NCI-H1694 (cell line): ENCODE results near the gene STXBP4.
"Not testable (repeated sequence)": the region's sequence is repeated elsewhere in the genome, so short reads cannot be mapped to it uniquely, and the experiment has no call there.

ENCODE experiments used
- DNase-seq: peaks from one replicate; lab custom pipeline; 2025; lab: John Stamatoyannopoulos, UW

The STXBP4 gene

DNA sequence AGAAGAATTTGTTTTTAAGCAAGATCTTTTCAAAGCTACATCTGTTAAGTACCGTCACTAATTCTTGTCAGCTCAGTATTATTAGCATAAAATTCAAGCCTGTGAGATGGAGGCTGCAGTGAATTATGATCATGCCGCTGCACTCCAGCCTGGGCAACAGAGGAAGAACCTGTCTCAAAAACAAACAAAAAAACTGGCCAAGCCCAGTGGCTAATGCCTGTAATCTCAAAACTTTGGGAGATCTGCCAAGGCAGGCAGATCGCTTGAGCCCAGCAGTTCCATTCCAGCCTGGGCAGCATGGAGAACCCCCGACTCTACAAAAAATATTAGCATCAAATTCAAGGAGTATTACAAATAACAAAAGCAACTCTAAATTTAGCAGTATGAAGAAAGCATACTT lies 88.0 kb downstream of the STXBP4 start:
- DNase-seq: peak; percentile 2

DNA sequence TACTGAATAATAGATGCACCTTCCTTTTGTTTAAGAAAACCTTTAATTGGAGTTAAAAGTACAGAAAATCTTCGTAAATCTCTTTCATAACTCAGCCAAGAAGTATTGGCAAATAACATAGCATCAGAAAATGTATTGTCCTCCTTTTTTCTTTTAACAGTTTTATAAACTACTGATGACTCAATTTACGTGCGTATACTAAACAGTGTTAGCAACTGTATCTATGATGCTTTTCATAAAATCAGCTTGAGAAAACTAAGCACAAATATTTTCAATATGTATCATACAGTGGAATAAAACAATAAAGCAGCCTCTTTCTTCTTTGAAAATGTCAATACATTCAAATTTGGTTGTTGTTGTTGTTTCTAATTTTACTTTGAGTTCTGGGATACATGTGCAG lies 88.6 kb downstream of the STXBP4 start:
- no peak for DNase-seq

DNA sequence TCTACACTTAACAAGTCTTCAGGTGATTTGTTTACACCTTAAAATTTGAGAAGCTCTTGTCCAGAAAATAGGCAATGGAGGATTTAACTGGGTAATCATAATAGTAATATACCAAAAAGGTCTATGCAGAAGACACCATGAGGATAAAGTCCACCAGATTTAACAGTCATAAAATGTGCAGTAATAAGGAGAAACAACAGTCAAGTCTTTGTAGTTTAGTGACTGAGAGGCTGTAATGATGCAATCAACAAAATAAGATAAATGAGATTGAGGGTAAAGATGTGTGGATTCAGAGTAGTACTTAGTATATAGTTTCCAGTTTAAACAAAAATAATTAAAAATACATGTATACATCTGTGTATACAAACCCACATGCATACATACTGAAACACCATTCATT lies 91.2 kb downstream of the STXBP4 start:
- DNase-seq: no peak

DNA sequence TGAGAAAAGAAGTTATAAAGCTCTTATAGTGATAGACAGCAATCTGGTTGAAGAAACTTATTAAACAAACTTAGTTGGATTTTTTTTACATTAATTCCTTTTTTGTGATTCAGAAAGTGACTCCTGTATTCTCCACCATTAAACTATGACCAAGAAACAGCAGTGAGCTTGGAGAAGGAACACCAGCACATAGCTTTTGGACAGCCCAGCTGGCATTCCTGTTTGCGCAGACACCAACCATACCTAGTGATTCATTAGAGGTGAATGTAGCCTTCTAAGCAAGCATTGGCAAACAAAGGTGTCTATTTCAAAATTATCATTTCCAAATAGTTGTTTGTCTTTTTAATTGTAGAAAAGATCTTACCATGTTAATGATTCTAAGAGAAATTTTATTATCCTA lies 94.4 kb downstream of the STXBP4 start:
- DNase-seq: no peak

DNA sequence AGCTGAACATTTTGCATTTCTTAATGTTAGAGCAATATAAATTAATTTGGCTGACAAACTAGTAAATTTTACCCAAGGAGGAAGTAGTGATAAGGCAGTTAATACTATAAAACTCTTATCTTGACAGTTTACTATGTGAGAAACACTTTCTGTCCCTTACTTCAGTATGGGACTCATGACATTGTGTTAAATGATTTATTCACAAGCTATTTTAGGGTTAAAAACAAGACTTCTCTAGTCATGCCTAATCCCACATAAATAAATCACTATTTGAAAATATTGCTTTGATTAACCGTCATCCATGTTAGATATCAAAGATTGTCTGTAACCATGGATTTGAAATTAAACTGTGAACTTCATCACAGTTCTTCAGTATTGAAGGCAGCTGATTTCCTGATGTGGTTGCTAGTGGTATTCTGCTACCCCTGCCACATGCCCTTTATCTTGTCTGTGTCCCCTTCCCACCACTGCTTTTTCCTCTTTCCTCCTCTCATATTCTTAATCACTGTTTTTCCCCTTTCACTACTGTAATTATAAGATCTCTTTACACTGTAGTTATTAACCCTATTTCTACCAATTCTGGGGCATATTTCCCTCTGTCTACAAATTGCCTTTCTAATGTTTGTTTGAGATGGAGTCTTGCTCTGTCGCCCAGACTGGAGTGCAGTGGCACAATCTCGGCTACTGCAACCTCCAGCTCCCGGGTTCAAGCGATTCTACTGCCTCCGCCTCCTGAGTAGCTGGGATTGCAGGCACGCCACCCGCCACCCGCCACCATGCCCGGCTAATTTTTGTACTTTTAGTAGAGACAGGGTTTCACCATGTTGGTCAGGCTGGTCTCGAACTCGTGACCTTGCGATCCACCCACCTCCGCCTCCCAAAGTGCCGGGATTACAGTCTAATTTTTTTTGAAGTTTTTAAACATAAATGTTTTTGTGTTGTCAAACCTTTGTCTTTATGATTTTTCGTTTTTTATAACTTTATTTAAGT lies 95.6 kb downstream of the STXBP4 start:
- DNase-seq: no peak

DNA sequence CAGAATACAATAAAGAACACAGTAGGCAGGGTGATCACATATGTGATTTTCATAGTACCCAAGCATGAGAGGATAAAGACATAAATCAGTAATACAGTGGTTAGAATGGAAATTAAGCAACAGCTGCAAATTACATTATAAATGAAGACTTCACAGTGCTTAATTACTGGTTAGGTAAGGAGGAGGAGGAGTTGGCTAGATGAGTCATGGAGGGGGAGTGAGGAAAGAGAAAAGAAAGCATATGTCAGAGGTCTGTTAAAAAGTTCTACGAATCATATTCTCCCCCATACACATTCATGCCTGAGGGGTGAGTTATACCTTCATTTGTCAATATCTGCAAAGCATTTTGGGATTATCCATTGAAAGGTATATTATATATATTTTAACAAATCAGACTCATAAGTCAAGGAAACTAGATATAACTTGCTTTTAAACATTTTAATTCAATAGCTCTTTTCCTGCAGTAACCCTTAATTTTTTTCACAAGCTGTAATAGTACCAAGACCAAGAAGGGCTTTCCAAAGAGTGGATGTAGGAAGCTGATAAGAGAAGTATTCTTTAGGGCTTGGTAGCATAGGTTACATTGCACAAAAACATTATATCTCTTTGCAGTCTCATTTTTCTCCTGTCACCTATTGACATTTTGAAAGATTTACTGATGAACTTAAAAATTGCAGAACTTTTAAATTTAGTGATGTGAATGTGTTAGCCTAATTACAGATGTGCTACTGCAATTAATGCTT lies 99.3 kb downstream of the STXBP4 start:
- no peak for DNase-seq

DNA sequence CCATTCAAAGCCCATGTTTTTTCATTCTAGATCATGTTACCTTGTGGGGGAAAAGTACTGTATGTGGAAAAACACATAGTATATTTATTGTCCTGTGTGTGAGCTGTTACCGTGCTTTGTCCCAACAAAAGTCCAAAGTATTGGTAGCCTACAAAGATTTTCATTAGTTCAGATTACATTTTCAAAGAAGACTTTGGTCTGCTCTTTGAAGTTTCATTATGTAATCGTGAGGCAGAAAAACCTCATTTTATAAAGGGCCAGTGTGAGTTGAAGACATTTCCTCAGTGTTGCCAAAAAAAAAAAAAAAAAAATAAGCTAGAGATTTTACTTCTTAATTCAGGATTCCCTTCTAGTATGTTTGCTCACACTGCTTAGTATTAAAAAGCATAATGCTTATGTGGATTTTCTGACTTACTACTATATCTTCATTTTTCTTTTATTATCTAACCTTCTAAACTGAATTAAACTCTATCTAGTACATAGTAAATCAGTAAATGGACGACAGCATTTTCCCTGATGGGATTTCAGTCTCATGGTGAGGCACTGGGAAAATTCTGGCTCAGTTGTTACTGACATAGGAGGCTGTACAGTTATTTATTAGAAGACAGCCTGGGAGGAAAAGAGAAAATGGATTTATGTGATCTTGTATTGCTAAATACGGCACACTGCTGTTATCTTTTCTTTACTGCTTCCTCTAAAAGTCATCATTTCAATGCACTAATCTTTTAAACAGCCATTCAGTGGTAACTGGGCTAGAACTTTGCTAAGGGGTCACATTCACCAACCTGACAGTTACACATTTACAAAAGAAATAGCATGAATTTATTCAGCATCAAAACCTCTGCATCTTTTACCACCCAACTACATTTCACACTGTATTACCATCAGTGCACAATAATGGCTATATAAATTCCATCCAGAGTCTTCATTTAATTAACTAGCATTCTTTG lies 100.6 kb downstream of the STXBP4 start:
- no peak for DNase-seq

DNA sequence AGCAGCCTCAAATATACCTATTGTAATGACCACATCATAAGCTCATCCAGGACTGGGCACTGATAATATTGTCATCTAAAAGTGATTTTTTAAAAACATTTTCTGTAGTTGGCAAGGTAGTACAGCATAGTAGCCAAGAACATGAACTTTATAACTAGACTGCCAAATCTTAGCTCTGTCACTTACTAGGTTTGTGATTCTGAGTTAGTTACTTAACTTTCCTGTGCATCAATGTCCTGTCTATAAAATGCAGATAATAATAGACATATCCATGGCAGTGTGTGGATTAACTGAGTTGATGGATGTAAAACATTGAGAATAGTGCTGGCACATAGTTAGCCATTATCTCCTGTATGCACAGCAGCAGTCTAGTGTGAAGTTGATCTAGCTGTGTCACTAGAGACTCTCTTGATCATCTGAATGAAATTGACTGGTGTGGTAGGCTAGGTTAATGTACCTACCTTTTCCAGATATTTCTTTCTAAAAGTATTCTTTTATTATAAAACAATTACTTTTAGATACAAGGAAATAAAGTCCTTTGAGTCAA lies 101.5 kb downstream of the STXBP4 start:
- DNase-seq: no peak

DNA sequence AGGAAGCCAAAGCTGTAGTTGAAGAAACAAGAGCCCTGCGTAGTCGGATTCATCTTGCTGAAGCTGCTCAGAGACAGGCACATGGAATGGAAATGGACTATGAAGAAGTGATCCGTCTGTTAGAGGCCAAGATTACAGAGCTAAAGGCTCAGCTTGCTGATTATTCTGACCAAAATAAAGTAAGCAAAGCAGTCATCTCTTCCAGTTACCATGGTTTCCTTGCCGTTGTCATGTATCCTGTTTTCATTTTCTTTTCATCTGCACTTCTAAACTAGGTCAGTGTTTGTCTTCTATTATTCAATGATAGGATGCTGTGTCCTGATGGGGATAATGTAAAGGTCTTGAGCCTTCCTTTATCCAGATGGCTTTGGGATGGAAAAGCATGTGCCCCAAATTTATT lies 104.3 kb downstream of the STXBP4 start:
- DNase-seq: no peak

DNA sequence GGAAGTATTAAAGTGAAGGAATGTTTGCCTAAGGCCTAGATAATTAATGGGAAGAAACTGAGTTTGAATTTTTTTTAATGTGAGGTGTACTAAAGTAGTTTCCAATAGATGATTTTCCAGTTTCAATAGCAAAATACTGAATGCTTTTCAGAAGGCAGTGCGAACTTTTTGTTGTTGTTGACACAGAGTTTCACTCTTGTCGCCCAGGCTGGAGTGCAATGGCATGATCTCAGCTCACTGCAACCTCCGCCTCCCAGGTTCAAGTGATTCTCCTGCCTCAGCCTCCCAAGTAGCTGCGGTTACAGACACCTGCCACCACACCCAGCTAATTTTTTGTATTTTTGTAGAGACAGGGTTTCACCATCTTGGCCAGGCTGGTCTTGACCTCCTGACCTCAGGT lies 104.9 kb downstream of the STXBP4 start:
- not testable (repeated sequence) for DNase-seq

DNA sequence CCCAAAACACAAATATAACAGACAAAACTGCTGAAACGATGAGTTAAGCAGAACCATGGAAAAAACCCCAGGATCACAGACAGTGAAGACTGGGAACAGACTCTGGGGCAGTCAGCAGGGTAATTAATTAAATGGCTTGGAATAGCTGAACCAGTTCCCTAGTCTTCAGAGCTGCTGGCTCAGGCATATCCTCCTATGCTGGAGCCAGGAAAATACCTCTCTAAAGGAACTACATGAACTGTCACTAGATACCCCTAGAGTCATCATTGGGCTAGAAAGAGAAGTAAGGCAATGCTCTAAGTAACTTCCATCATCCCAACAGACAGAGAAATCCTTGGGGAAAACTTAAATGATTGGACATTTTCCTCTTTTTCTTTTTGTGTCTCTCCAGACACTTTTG lies 113.0 kb downstream of the STXBP4 start:
- no peak for DNase-seq

DNA sequence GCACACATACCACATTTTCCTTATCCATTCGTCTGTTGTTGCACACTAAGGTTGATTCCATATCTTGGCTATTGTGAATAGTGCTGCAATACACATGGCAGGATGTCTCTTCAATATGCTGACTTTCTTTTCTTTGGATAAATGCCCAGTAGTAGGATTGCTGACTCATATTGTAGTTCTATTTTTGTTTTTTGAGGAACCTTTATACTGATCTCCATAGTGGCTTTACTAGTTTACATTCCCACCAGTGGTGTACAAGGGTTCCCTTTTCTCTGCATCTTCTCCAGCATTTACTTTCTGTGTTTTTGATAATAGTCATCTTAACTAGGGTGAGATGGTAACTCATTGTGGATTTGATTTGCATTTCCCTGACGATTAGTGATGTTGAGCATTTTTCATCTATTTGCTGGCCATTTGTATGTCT lies 118.1 kb downstream of the STXBP4 start:
- DNase-seq: peak; percentile 17

DNA sequence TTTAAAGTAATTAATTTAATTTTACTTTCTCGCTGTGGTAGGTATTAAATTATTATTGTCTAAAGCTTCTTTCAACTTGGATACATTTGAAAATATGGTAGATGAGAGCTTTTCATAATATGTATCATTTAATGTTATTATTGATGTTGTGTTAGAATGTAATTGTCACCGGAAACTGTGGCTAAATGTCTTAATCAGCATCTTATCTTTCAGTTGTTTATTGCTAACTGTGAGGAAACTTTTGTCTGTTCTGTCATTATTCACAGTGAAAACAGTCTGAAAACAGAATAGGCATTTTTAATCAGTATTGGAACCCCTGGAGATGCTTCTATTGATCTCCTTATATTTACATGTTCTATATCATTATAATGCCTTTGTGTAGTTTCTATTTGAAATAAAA lies 120.7 kb downstream of the STXBP4 start:
- DNase-seq: no peak

DNA sequence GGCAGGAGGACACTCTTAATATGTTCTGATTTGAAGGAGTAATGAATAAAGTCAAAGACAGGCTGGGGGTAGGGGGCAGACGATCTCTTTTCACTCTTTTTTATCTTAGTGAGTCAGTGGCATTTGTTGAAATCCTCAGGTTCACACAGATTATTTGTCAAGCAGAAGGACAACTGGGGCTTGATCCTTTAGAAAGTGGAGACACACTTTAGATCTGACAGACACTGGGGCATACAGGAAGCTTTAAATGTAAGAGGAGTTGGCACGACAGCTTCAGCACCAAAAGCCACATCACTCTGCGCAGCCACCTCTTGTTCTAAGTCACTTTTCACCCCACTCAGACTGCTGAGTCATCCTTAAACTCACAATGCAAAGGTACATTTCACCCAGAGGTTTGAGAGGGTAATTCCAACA lies 121.5 kb downstream of the STXBP4 start:
- no peak for DNase-seq

DNA sequence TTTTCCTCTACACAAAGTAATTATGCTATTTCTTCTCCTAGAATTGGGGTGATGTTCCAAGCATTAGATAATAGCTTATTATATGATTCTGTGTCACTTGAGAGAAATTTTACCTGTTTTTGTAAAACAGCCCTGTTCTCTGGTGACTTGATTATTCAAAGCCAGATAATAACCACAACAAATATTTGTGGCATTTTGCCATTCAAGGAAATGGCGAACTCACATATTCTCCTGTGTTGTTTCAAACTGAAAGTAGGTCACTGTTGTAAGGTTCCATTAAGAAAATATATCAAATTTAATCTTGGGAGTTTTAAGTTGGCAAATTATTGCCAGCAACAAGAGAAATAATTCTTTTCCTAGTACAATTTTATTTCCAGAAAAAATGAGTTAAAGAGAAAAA lies 124.8 kb downstream of the STXBP4 start:
- DNase-seq: no peak

DNA sequence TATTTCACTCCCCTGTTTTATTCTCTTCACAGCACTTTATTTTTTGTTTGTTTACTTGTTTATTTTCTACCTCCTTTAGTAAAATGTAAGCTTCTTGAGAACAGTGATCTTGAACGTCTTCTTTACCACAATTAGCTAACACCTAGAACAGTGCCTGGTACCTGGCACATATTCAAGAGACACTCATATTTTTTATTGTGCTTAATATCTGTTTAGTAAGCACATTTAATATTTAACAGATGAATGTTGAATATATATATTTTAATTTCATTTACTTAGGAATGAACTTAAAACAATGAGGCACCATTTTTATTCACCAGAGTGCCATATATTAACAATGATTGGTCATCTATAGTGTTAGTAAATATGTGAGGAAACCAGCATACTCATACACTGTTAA lies 130.2 kb downstream of the STXBP4 start:
- no peak for DNase-seq

DNA sequence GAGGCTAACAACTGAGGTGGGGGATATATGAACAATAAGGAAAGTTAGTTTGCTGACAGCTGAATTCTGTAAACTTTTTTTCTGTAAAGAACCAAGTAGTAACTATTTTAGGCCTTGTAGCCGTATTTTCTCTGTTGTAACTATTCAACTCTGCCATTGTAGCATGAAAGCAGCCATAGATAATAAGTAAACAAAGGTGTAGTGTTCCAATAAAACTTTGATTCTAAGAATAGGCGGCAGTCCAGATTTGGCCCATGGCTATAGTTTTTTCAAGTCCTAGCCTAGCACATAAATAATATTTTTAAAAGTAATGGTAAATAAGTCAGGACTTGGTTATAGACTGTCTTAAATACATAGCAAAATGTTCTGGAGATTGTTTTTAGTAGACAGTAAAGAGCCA lies 142.0 kb downstream of the STXBP4 start:
- no peak for DNase-seq

DNA sequence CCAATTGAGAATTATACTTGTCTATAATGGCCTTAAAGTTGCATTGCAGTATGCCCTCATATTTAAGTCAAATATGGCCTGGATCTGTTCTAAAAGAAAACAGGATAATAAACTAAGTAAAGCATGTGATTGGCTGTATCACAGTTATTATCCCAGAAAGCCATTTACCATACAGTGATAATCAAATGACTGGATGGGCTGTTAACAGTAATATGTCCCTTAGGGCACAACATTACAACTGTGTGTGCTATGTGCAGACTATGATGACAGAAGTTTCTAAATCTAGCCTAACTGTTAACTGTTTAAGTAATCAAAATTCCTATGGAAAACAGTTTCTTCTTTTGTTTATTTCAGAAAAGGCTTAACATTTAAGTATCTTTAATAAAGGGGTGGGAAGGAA lies 145.7 kb downstream of the STXBP4 start:
- DNase-seq: no peak

DNA sequence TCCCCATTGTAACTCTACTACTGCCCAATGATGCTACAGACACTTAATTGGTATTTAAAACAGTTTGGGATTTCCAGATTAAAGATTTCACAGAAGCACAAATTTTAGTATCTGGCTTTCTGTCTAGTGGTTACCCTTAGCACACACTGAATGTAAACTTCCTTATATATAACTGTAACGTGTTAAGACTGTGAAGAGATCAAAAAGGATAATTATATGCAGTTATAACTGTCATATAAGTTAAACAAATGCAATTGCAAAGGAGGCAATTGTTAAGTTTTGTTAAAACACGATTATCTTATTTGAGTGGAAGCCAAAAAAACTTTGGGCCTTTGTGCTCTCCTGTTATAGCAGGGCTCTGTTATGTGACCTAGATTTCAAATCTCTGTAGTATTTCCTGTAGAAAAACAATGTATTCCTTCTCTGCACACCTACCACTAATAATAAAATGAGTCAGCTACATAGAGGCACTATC lies 147.9 kb downstream of the STXBP4 start:
- no peak for DNase-seq

DNA sequence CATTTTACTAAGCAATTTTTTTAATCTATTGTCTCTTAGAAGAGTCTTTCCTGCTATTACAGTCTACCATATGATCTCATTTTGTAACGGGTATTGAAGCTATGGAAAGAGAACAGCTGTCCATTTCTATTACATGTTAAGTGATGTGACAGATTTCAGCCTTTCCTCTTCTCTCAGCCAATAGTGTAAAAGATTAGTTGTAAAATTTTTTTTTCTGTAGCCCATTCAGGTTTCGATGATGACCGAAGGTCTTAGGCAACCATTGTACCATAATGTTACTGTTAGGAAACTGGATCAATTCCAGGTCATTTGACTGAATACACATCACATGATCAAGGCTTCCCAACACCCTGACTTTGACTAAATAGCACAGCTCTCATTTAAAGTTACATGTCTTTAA lies 148.6 kb downstream of the STXBP4 start:
- DNase-seq: no peak

DNA sequence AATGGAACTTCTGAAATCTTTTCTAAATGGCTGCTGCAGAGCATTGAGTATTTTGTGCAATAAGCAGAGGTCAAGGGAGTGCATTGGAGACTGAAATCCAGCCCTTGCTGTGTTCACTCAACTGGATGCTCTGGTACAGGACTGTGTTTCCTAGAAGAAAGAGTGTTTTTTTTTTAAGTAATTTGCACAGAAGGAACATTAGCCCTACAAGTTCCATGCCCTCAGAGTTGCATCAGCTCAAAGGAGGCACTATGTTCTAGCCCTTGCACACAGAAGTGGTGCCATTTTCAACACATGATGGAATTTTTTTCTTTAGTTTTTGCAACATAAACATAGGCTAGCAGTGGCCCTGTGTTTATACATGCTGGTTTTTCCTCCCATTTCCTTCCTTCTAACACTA lies 152.1 kb downstream of the STXBP4 start:
- no peak for DNase-seq

DNA sequence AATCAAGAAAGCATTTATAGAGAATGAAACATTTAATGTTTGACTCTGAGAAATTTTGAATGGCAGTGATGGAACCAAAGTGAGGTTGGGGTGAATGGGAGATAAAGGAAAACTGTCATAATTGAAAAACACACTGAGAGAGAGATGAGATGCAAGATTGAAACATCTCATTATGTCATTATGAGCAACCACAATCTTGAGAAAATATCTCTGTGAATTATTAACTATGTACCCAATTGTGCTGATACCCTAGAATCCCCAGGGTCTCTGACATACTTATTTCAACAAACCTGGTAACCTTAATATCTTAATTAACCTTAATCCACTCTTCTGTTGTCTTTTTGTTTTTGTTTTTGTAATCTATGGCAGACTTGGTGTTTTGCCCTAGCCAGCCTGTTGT lies 152.7 kb downstream of the STXBP4 start:
- no peak for DNase-seq
